SK-N-SH (cell line): ENCODE measurements around the gene ASXL2. TPM values are rescaled to one million over a fixed set of nuclear protein-coding genes. Genes with fewer than 3 reads are reported as not detected.

ENCODE experiments used
- CTCF ChIA-PET: fragments of 300-600, 350-600 bp; formaldehyde crosslinking; extraction: SDS; loops from one replicate; lab custom pipeline; 2021; lab: Yijun Ruan, JAX
- POLR2A ChIA-PET: fragments of 350-600 bp; sonication (Branson Sonifier 250); formaldehyde crosslinking; extraction: SDS; loops from one replicate; lab custom pipeline; 2020; ENCODE audit warnings: antibody characterized with exemption, inconsistent platforms; lab: Yijun Ruan, JAX
- DNase-seq: peaks from one replicate; pipeline ENCODE4 v3.0.0; 2012
- H2AFZ ChIP-seq: fragments of 200-600 bp; sonication (generic); 2 replicates; pipeline ENCODE4 v1.8.1; 2016; ENCODE audit warnings: antibody characterized with exemption, mild to moderate bottlenecking, low read depth
- H3F3A ChIP-seq: fragments of 200-600 bp; sonication (generic); replicated peaks from 2 replicates; pipeline ENCODE3; 2016; ENCODE audit warnings: antibody characterized with exemption, mild to moderate bottlenecking; ENCODE audit not compliant: insufficient read depth
- H3K27ac ChIP-seq, 2 experiments: fragments of 200-500 bp in 1 of 2; fragments of 200-600 bp in 1 of 2; sonication (Bioruptor generic) in 1 of 2; sonication (generic), shearing (Covaris generic) in 1 of 2; 2 replicates each; pipeline versions ENCODE4 v1.5.1 to v1.6.1; 2014 to 2016; ENCODE audit warnings: low read depth in 2 of 2, inconsistent platforms in 1 of 2, low read length in 1 of 2, mild to moderate bottlenecking in 1 of 2, mixed read lengths in 1 of 2
- H3K27me3 ChIP-seq: fragments of 200-600 bp; sonication (generic), shearing (Covaris generic); 2 replicates; pipeline ENCODE4 v1.6.1; 2016; ENCODE audit warnings: mixed run types; ENCODE audit not compliant: insufficient read depth
- H3K36me3 ChIP-seq, 2 experiments: fragments of 200-500 bp in 1 of 2; fragments of 200-600 bp in 1 of 2; sonication (Bioruptor generic) in 1 of 2; sonication (generic) in 1 of 2; replicated peaks in 1 of 2; 2 replicates each; pipeline versions ENCODE3 to v1.5.1; 2014 to 2016; ENCODE audit warnings: low read length in 1 of 2, mild to moderate bottlenecking in 1 of 2; ENCODE audit not compliant: insufficient read depth in 2 of 2, control insufficient read depth in 1 of 2
- H3K4me1 ChIP-seq, 2 experiments: fragments of 200-500 bp in 1 of 2; fragments of 200-600 bp in 1 of 2; sonication (Bioruptor generic) in 1 of 2; sonication (generic), shearing (Covaris generic) in 1 of 2; 2 replicates each; pipeline versions ENCODE4 v1.5.1 to v1.6.1; 2014 to 2016; ENCODE audit warnings: low read depth in 1 of 2, low read length in 1 of 2, mixed run types in 1 of 2; ENCODE audit not compliant: insufficient read depth in 2 of 2, control insufficient read depth in 1 of 2
- H3K4me2 ChIP-seq: fragments of 200-600 bp; sonication (generic), shearing (Covaris generic); 2 replicates; pipeline ENCODE4 v1.6.1; 2017; ENCODE audit warnings: mixed run types
- H3K4me3 ChIP-seq, 2 experiments: fragments of 200-500 bp in 1 of 2; fragments of 200-600 bp in 1 of 2; sonication (Bioruptor generic) in 1 of 2; sonication (generic), shearing (Covaris generic) in 1 of 2; 2 replicates each; pipeline versions ENCODE4 v1.5.1 to v1.8.1; 2014 to 2016; ENCODE audit warnings: low read depth in 2 of 2, inconsistent platforms in 1 of 2, low read length in 1 of 2, mild to moderate bottlenecking in 1 of 2, mixed read lengths in 1 of 2, moderate library complexity in 1 of 2
- H3K79me2 ChIP-seq: fragments of 200-600 bp; sonication (generic); 2 replicates; pipeline ENCODE4 v1.8.1; 2017; ENCODE audit warnings: mild to moderate bottlenecking; ENCODE audit not compliant: insufficient read depth
- H3K9ac ChIP-seq: fragments of 200-600 bp; sonication (generic); 2 replicates; pipeline ENCODE4 v1.6.1; 2017; ENCODE audit warnings: mixed run types
- H3K9me2 ChIP-seq: fragments of 200-600 bp; sonication (generic); 2 replicates; pipeline ENCODE4 v1.6.1; 2017; ENCODE audit warnings: mixed run types
- H3K9me3 ChIP-seq: fragments of 200-600 bp; sonication (generic); 2 replicates; pipeline ENCODE4 v1.6.1; 2017; ENCODE audit warnings: mixed run types, mild to moderate bottlenecking, moderate library complexity
- H4K20me1 ChIP-seq: fragments of 200-600 bp; sonication (generic); 2 replicates; pipeline ENCODE4 v1.6.1; 2017; ENCODE audit warnings: mild to moderate bottlenecking, mixed run types; ENCODE audit not compliant: insufficient read depth
- CHD2 ChIP-seq: fragments of 150-350 bp; IDR thresholded peaks from 2 replicates; pipeline ENCODE4 v1.6.1; 2018; ENCODE audit warnings: low read length; ENCODE audit not compliant: partially characterized antibody
- CTCF ChIP-seq: fragments of 200-600 bp; sonication (generic); IDR thresholded peaks from 2 replicates; pipeline ENCODE4 v1.6.1; 2017; ENCODE audit warnings: antibody characterized with exemption, mild to moderate bottlenecking, moderate library complexity
- FOXJ3 ChIP-seq: sonication (generic); formaldehyde crosslinking; IDR thresholded peaks from 2 replicates; pipeline ENCODE4 v1.5.1; 2020; ENCODE audit warnings: mild to moderate bottlenecking, missing genetic modification reagents
- FOXM1 ChIP-seq: IDR thresholded peaks from 2 replicates; pipeline ENCODE4 v1.4.0; 2012; ENCODE audit warnings: low read depth, mild to moderate bottlenecking
- GATA2 ChIP-seq: sonication (generic); formaldehyde crosslinking; IDR thresholded peaks from 2 replicates; pipeline ENCODE4 v1.5.0; 2020; ENCODE audit warnings: mild to moderate bottlenecking, missing genetic modification reagents
- JUND ChIP-seq: IDR thresholded peaks from 2 replicates; pipeline ENCODE4 v1.4.0; 2012
- MEF2A ChIP-seq: IDR thresholded peaks from 2 replicates; pipeline ENCODE4 v1.4.0; 2012; ENCODE audit warnings: low read depth, borderline replicate concordance
- NFIC ChIP-seq: IDR thresholded peaks from 2 replicates; pipeline ENCODE4 v1.4.0; 2012; ENCODE audit warnings: borderline replicate concordance
- POLR2AphosphoS5 ChIP-seq: IDR thresholded peaks from 2 replicates; pipeline ENCODE4 v1.6.1; 2012; ENCODE audit warnings: low read depth, low read length
- RAD21 ChIP-seq: IDR thresholded peaks from 2 replicates; pipeline ENCODE4 v1.6.1; 2012; ENCODE audit warnings: mild to moderate bottlenecking, low read length
- RFX5 ChIP-seq: IDR thresholded peaks from 2 replicates; pipeline ENCODE4 v1.6.1; 2012; ENCODE audit warnings: mild to moderate bottlenecking, improper control_type of control experiment, low read length
- YY1 ChIP-seq: IDR thresholded peaks from 2 replicates; pipeline ENCODE4 v1.4.0; 2012; ENCODE audit warnings: low read depth, mild to moderate bottlenecking
- ZBTB33 ChIP-seq: IDR thresholded peaks from 2 replicates; pipeline ENCODE4 v1.4.0; 2012; ENCODE audit warnings: low read depth, borderline replicate concordance
- WGBS: methylation state at CpG from one replicate; pipeline ENCODE4 v1.1.6; 2017; ENCODE audit warnings: low lambda C conversion rate; 5-methylcytosine and 5-hydroxymethylcytosine counted together
- polyA plus RNA-seq, 3 experiments: library from polyadenylated mRNA; depleted of rRNA; stranded (reverse); fragments of >200 nt; gene quantifications; 2 replicates each; pipeline ENCODE4 v1.2.3, GENCODE V29; 2012
- TF ChIP-seq, protein P1 (sequence below): IDR thresholded peaks from 2 replicates; pipeline ENCODE4; 2012
- TF ChIP-seq, protein P2 (sequence below): IDR thresholded peaks from 2 replicates; pipeline ENCODE4 v1.4.0; 2012; ENCODE audit warnings: low read depth
- TF ChIP-seq, protein P3 (sequence below): IDR thresholded peaks from 2 replicates; pipeline ENCODE4 v1.4.0; 2012; ENCODE audit warnings: low read depth, borderline replicate concordance

The ASXL2 gene
- polyA plus RNA-seq, 1 of the 3 experiments (the other 2 are of a cell fraction), result 4.8 TPM

- POLR2A ChIA-PET, result no interaction called here
- WGBS, result 87% methylated on average over 6 of the region's 6 CpGs
These were observed 153.5 kb downstream of the ASXL2 start for GRCh38 chr2:25724756-25725155.

GRCh38 chr2:25722224-25722623 lies 156.1 kb downstream of the ASXL2 start:
- H3K9me3 ChIP-seq, result no peaks in the 10 kb centered on the region
- no peak for TF ChIP-seq YY1
- no peaks in the 10 kb centered on the region for H3K79me2 ChIP-seq
- CTCF ChIA-PET, result interaction anchor here (0.6 to 15.3 kb wide), 3 partner anchors 10 to 108 kb away, joined by 3 to 172 read pairs (median 3); no protein-coding TSS in a partner anchor
- H2AFZ ChIP-seq, result no peak overlapping the region
- H3K36me3 ChIP-seq, result no peaks in the 10 kb centered on the region
- H3K27me3 ChIP-seq, result no peaks in the 10 kb centered on the region
- peaks cover 0 to 5% of the 10 kb centered on the region in 2 experiments; a peak in 1 of 4 replicates for H3K4me1 ChIP-seq
- POLR2A ChIA-PET, result no interaction called here
- H3K4me2 ChIP-seq, result no peak overlapping the region
- H3K4me3 ChIP-seq, result no peak overlapping the region
- H4K20me1 ChIP-seq, result no peaks in the 10 kb centered on the region
- H3K27ac ChIP-seq, result no peak overlapping the region
- no peaks in the 10 kb centered on the region for H3K9me2 ChIP-seq
- H3F3A ChIP-seq, result no peaks in the 10 kb centered on the region
- no peak overlapping the region for H3K9ac ChIP-seq
- 73% methylated on average over 3 of the region's 3 CpGs for WGBS
- no peak for DNase-seq

More at GRCh38 chr2:25724756-25725155, 153.5 kb downstream of the ASXL2 start:
- no peak overlapping the region for H3K9ac ChIP-seq
- H3K4me2 ChIP-seq, result no peak overlapping the region
- H3K79me2 ChIP-seq, result no peaks in the 10 kb centered on the region
- H3F3A ChIP-seq, result no peaks in the 10 kb centered on the region
- H3K36me3 ChIP-seq, result no peaks in the 10 kb centered on the region
- peaks cover 0 to 1% of the 10 kb centered on the region in 2 experiments; a peak in 1 of 4 replicates for H3K4me1 ChIP-seq
- CTCF ChIA-PET, result interaction anchor here (0.6 to 1.0 kb wide), 2 partner anchors 25 to 118 kb away, joined by 3 read pairs; no protein-coding TSS in a partner anchor
- TF ChIP-seq FOXJ3, result no peak
- no peak overlapping the region for H2AFZ ChIP-seq
- no peak overlapping the region for H3K27ac ChIP-seq
- no peaks in the 10 kb centered on the region for H4K20me1 ChIP-seq
- no peaks in the 10 kb centered on the region for H3K27me3 ChIP-seq
- no peaks in the 10 kb centered on the region for H3K9me3 ChIP-seq
- no peak overlapping the region for H3K4me3 ChIP-seq
- H3K9me2 ChIP-seq, result no peaks in the 10 kb centered on the region
- no peak for DNase-seq

DNA sequence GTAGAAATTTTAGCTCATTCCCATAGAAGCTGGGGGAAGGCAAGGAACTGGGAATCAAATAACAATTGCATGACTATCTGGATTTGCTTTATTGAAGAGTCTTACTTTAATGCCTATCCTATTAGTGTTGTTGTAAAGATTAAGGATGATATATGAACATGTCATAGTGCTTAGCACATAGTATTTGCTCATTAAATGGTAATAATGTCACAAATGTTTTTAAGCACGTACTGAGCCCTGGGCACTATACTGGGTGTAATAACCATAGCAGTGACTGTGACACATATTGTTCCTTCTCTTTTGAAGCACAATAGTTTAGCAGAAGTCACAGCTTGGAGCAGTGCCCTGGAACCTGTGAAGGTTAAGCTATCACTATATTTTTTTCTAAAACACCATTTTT lies 157.7 kb downstream of the ASXL2 start:
- Histone ChIP-seq H3K9me3 (no peaks in the 10 kb centered on the region), H2AFZ (no peak overlapping the region), H3K79me2 (no peaks in the 10 kb centered on the region), H3K4me2 (no peak overlapping the region), H3K9me2 (no peaks in the 10 kb centered on the region), H3K27ac (no peak overlapping the region), H3K4me3 (no peak overlapping the region), H3K4me1 (peaks cover 0 to 5% of the 10 kb centered on the region in 2 experiments; a peak in 1 of 4 replicates), H3K27me3 (no peaks in the 10 kb centered on the region), H3F3A (no peaks in the 10 kb centered on the region), H4K20me1 (no peaks in the 10 kb centered on the region), H3K9ac (no peak overlapping the region), H3K36me3 (no peaks in the 10 kb centered on the region)
- 77% methylated on average over 1 of the region's 1 CpG for WGBS
- DNase-seq, result no peak
- ChIA-PET POLR2A (no interaction called here), CTCF (interaction anchor here (0.6 to 15.3 kb wide), 7 partner anchors 10 to 386 kb away, joined by 3 to 172 read pairs (median 3); no protein-coding TSS in a partner anchor)
- TF ChIP-seq FOXM1, result no peak
- no peak for TF ChIP-seq NFIC
- no peak for TF ChIP-seq MEF2A
- TF ChIP-seq, protein P1, sequence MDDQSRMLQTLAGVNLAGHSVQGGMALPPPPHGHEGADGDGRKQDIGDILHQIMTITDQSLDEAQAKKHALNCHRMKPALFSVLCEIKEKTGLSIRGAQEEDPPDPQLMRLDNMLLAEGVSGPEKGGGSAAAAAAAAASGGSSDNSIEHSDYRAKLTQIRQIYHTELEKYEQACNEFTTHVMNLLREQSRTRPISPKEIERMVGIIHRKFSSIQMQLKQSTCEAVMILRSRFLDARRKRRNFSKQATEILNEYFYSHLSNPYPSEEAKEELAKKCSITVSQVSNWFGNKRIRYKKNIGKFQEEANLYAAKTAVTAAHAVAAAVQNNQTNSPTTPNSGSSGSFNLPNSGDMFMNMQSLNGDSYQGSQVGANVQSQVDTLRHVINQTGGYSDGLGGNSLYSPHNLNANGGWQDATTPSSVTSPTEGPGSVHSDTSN, result no peak
- TF ChIP-seq CHD2, result no peak
- no peak for TF ChIP-seq CTCF
- TF ChIP-seq, protein P2, sequence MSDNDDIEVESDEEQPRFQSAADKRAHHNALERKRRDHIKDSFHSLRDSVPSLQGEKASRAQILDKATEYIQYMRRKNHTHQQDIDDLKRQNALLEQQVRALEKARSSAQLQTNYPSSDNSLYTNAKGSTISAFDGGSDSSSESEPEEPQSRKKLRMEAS, result no peak
- no peak for TF ChIP-seq POLR2AphosphoS5
- no peak for TF ChIP-seq JUND
- TF ChIP-seq RFX5, result no peak
- TF ChIP-seq, protein P3, sequence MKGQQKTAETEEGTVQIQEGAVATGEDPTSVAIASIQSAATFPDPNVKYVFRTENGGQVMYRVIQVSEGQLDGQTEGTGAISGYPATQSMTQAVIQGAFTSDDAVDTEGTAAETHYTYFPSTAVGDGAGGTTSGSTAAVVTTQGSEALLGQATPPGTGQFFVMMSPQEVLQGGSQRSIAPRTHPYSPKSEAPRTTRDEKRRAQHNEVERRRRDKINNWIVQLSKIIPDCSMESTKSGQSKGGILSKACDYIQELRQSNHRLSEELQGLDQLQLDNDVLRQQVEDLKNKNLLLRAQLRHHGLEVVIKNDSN, result no peak
- no peak for TF ChIP-seq GATA2 (CRISPR knock-in tag)
- TF ChIP-seq RAD21, result no peak
- TF ChIP-seq ZBTB33, result no peak
